Femur (tissue), 1 donor: ENCODE measurements around the gene SIMC1.
"Not testable (repeated sequence)": the region's sequence is repeated elsewhere in the genome, so short reads cannot be mapped to it uniquely, and the experiment has no call there.

Source experiments
- DNase-seq: peaks from one replicate; pipeline ENCODE4 v3.0.0-alpha.2; 2017

SIMC1 gene

DNA sequence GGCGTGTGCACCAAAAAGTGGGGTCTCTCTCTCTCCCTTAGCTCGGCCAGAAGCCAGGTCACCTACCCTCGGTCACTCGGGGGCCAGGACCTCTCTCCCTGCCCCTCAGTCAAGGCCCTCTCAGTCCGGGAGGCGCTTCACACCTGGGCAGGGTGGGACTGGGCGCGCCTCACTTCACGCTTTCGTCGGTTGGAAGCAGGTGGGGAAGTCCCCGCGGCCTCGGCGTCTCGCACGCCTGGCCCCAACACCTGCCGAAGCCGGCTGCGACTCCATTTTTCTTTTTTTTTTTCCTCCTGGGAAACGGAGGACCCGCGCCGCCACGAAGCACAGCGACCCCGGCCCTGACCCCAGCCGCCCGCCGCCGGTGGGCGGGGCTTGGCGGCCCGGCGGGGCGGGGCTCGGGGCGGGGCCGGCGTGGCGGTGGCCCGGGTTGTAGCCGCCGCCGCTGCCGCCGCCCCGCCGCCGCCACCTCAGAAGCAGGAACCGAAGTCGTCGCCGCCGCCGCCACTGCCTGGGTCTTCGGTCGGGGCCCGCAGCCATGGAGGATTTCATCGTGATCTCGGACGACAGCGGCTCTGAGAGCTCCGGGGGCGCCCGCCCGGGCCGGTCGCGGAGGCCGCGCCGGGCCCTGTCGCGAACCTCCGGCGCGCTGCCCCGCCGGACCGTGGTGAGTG lies at the start of gene SIMC1:
Gene SIMC1, plus strand, starts transcription at position 454 of the 674 bp plus-strand sequence. Its CDS starts 85 bp downstream, at position 539.
- peak; percentile 39 for DNase-seq

DNA sequence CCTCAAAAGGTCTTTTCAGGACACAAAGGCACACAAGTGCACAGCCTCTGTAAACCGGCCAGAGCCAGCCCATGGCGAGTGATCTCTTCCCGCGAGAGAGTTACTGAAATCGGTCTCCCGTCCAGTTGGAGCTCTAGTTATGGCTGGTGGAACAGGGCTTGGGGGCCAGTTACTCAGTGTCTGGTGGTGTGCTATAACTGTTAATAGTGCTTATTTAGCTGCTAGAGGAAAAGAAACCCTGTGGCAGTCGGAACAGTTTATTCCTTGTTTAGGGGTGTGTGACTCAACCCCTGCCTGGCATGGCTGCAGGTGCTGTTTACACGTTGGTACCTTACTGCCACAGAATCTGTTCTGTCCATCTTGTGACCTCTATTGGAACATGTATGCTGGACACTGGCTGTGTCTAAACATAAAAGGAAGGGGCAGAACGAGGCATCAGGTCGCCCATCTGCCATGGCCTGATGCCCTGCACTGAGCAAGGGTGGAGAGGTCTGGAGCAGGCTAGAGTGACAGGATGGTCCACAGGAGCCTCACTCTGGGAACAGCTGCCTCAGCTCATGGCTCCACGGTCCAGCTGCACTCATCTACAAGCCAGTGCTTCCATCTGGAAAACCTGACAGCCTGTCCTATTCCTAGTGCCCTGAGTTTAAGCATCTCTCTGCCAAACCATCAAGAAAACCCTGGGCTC lies 49.6 kb upstream of the SIMC1 start:
- DNase-seq: no peak

DNA sequence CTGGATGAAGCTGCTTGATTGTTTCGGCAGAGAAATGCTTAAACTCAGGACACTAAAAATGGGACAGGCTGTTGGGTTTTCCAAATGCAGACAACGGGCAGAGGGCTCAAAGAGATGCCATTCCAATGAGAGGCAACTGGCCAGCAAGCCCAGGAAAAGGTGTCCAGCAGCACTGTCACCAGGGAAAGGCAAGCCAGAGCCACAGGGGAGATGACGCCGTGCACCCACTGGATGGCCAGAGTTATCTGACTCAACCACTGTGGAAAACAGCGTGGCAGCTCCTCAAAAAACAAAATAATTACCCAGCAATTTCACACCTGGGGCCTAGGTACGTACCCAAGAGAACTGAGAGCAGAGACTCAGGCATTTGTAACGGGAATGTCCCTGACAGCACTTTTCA lies 48.4 kb upstream of the SIMC1 start:
- DNase-seq: no peak

DNA sequence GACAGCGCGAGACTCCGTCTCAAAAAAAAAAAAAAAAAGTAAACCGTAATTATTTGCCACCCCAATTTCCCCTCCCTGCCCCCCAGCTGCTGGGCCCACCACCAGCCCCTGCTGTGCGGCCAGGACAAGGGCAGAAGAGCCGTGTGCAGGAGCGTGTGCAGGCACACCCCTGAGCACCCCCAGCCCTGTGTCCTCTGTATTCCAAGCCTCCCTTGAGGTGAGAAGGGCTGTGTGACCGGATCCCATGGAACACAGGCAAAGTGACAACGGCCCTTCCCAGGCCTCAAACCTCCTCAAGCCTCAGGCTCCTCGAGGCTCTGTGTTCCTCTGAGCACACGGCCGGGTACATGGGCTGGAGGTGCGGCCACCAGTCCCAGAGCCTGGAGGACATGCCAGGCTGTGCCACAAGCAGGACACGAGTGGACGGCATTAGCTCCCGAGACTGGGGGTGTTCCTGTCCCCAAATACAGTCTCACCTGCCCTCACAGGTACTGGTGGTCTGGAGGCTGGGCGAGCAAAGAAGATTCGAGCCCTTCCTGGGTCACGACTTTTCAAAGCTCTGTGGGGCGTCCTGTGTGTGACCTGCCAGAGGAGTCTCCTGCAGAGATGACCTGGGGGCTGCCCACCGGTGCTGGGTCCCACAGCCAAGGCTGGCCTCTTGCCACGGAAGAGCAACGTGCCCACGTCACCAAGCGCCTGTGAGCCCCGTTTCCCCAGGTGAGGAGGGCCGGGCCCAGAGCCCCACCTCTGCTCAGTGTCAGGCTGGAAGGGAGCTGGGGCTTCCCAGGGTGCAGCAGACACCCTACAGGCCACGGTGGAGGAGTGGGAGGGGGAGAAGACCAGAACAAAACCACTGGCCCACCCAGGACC lies 47.1 kb upstream of the SIMC1 start:
- no peak for DNase-seq

DNA sequence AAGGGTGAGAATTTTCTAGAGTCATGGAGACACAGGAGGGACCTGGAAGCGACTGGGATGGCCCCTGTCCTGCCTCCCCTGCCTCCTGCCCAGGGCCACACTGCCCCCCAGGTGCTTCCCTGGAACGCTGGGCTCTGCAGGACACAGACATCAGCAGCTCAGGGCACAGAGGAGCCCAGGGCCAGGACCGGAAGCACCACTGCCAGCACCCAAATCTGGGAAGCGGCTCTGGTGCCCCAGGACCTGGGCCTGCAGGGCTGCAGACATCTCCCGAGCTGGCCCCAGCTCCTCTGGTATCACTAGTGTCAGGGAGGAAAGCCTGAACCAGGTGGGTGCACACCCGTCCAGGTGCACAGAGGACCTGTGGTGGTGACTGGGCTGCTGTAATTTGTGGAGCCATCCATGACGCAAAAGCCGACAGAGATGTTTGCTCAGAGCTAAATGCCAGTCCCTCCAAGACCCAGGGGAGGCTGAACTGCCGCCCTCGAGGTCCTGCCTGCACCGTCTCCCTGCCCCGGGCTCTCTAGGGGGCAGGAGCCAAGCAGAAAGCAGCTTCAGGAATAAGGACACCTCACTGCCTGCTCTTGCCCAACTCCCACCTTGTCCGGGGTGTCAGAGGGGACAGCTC lies 46.0 kb upstream of the SIMC1 start:
- DNase-seq: no peak

DNA sequence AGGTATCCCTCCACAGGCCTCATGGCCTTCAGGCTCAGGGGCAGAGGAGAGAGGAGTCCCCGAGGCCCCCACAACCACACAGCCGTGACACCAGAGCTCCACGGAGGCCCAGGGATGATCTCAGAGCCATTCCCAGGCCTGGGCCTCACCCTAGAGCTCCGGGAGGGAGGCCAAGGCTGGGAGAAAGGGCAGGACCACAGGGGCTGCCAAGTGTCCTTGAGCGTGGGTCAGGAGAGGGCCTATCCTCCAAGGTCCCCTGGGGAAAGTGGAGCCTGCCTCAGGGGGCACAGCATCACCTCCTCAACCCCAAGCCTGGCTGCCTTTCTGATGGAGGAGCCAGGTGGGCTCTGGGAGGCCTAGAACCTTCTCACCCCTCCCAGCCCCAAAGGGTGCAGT lies 45.5 kb upstream of the SIMC1 start:
- not testable (repeated sequence) for DNase-seq

DNA sequence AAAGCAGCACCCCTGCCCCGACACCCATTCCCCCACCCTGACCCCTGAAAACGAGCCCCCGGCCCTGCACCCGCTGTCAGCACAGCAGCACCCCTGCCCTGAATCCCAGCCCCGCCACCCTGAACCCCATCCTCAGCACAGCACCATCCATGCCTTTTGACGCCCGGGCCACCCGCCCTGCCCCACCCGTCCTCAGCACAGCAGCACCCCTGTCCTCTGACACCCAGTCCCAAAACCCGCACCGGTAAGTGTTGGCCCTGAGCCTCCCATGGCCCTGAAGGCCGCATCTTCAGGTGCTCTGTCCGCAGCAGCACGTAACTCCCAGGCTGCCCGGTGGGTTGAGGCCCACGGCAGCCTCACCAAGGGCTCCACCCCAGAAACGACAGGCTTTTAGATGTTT lies 44.6 kb upstream of the SIMC1 start:
- not testable (repeated sequence) for DNase-seq

DNA sequence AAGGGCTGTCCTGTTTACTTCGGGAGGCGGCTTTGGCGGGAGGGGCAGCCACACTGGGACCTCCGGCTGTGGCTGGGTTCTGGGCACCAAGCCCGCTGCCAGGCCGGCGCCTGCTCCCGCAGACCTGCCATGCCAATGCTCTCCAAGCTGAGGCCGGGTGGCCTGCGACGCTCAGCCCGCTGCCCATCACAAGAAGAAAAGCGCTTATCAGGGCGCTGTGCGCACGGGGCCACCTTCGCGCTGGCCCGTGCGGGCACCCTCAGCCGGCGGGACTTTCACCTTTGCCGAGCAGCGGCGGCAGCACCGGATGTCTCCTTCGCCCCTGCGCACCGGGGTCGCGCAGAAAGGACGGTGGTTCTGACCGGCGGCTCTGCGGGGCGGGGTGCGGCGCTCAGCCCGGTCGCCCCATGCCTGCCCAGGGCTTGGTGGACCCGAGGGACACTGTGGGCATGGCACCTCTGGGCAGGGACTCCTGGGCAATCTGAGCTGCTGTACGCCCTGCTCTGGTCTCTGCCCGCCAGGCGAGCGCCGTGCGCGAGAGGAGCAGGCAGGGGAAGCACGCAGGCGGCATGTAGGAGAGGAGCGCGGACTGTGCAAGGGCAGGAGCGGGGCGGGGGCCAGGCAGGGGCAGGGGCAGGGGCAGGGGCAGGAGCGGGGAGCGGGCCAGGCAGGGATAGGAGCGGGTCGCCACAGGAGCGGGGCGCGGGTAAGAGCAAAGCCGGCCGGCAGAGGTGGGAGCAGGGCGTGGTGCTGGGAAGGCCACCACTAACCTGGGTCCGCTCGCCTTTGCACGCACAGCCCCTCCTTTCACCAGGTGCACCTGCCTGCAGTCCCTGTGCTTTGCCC lies 43.8 kb upstream of the SIMC1 start:
- not testable (repeated sequence) for DNase-seq

DNA sequence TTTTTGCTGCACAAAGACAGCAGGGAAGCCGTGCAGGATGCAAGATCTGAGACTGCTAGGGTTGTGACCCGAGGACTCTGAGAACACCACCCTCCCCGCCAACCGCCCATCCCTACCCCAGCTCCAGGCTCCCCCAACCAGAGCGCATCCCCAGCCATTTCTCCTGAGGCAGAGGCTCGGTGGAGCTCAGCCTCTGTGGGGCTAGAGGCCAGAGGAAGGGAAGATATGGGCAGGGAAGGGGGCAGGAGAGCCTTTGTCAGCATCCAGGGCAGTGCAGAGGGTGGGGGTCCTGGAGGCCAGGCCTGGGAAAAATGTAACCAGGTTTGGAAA lies 43.2 kb upstream of the SIMC1 start:
- not testable (repeated sequence) for DNase-seq

DNA sequence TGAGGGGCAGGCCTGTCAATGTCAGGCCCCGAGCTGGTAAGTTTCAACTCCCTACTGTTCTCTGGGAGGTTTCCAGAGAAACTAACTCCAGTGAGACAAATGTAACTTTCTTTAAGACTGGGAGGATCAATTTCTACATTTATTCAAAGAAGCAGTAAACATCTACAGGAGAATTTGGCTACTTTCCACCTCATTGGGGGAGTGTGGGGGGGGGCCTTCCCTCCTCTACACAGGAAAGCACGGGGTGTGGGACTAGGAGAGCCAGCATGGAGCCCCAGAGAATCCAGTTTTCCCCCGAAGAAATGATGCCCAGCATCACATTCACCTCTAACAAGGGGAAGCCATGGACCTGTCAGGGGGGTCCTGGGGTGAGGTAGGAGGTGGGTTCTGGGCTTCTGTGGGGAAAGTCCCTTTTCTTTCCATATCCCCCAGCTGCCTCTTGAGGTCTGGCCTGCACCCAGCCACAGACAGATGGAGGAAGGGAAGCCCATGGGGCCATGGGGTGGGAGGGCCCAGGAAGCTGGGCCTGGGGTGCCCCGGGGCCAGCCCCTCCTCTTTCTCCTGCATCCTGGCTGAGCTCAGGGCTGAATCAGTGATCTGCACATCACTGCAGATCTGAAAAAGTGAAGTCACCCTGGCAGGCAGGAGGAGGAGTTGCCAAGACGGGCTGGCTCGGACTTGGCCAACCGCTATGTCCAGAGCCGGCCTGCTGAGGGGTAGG lies 42.6 kb upstream of the SIMC1 start:
- DNase-seq: not testable (repeated sequence)

DNA sequence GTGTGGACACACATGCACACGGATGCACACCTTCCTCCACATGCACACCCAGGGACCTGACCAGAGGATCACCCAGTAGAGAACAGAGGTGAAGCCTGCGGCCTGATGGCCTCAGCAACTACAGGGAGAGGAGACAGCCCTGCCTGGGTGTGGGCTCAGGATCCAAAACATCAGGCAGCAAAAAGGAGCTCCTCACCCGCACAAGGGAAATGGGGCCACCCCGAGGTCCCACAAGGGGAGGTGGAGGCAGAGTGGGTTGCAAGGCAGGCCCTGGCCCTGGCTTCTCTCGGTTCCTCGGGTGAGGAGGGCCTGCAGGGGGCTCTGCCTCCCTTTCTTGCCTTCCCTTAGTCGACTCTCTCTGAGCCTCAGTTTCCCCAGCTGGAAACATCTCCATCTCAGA lies 41.4 kb upstream of the SIMC1 start:
- not testable (repeated sequence) for DNase-seq

DNA sequence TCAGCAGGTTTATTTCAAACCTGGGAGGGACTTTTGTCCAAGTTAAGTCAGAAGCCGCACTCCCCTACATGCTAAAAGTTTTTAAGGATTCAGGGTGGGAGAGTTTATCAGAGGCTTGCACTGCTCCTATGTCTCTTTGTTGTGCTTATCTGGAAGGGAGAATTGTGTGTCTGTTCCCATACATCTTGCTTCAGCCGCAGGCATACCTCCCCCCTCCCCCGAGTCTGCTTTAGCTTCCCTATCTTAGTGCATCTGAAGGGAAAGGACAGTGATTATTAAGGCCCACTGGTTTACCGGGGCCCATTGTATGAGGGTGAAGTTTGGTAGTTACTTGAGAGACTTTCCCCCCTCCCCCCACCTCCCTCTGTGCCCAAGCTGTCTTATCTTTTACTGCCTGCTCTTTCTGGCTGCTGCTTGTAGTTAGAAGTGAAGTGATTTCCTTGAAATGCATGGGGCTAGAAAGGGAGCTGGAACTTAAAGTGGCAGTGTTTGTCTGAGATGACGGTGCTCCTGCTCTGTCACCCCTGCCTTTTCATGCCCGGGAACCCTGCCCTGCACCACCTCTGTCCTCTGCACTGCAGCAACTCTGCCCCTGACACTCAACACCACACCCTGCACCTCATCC lies 40.9 kb upstream of the SIMC1 start:
- not testable (repeated sequence) for DNase-seq

DNA sequence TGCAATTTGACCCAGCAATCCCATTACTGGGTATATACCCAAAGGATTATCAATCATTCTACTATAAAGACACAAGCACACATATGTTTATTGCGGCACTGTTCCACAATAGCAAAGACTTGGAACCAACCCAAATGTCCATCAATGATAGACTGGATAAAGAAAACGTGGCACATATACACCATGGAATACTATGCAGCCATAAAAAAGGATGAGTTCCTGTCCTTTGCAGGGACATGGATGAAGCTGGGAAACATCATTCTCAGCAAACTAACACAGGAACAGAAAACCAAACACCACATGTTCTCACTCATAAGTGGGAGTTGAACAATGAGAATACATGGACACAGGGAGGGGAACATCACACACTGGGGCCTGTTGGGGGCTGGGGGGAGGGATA lies 39.9 kb upstream of the SIMC1 start:
- DNase-seq: not testable (repeated sequence)

DNA sequence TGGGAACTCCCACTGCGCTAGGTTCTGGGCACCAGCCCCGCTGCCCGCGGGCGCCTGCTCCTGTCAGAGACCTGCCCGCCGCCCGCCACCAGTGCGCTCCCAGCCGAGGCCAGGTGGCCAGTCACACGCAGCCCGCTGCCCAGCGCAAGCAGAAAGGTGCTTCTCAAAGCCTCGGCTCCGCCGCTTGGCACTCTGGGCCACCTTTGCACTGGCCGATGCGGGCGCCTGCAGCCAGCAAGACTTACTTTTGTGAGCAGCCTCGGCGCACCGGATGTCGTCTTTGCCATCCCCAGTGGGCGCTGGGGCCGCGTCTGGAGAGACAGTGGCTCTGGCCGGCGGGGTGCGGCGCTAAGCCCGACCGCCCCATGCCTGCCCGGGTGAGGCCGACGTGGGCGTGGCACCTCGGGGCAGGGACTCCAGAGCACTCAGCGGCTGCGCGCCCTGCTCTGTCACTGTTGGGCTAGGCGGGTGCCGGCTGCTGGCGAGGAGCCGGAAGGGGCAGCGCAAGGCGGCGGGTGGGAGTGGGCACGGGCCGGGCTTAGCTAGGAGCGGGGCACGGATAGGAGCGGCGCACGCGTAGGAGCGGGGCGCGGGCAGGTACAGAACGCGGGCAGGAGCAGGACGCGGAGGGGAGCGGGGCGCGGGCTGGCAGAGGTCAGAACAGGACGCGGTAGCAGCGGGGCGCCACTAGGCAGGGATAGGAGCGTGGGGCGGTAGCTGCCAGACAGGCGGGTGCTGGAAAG lies 39.1 kb upstream of the SIMC1 start:
- not testable (repeated sequence) for DNase-seq

DNA sequence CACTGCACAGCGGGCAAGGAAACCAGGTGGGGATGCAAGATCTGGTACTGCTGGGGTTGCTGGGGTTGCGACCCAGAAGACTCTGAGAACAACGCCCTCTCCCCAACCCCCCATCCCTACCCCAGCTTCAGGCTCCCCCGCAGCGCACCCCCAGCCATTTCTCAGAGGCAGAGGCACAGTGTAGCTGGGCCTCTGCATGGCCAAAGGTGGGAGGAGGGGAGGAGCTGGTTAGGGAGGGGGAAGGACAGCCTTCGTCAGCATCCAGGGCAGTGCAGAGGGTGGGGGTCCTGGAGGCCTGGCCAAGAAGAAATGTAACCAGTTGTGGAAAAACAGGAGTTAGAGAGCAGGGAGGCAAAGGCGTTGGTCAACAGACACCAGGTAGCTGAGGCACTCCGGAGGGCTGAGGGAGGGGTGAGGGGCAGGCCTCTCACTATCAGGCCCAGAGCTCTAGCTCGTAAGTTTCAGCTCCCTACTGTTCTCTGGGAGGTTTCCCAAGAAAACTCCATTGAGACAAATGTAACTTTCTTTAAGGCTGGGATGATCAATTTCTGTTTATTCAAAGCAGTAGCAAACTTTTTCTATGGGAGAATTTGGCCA lies 38.3 kb upstream of the SIMC1 start:
- not testable (repeated sequence) for DNase-seq

DNA sequence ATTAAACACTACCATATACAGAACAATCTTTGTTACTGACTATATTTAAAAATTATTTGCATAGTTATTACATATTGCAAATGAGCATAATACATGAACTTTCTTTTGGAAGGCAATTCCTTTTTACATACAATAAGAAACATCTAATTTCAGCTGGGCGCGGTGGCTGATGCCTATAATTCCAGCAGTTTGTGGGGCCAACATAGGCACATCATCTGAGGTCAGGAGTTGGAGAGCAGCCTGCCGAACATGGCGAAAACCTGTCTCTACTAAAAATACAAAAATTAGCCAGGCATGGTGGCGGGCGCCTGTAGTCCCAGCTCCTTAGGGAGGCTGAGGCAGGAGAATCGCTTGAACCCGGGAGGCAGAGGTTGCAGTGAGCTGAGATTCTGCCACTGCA lies 36.4 kb upstream of the SIMC1 start:
- DNase-seq: no peak

DNA sequence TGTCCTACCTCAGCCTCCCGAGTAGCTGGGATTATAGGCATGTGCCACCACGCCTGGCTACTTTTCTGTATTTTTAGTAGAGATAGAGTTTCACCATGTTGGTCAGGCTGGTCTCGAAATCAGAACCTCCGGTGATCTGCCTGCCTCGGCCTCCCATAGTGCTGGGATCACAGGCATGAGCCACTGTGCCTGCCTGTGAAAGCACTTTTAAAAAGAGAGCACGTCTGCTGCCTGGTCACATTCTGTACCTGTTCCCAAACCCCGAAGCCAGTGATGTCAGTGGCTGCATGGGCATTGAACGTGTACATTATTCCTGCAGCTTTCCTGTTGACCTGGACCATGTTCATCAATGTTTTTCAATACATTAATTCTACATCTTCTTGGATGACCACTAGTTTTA lies 35.1 kb upstream of the SIMC1 start:
- DNase-seq: no peak

DNA sequence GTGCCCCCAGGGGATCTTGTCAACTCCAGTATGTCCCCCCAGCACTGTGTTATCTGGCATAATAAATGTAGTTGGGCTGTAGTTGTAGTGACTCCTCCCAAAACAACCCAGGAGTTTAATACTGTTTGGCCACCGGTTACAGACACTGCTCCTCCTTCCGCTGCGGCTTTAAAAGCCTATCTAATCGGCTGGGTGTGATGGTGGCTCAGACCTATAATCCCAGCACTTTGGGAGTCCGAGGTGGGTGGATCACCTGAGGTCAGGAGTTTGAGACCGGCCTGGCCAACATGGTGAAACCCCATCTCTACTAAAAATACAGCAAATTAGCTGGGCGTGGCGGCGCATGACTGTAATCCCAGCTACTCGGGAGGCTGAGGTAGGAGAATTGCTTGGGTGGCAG lies 34.7 kb upstream of the SIMC1 start:
- DNase-seq: not testable (repeated sequence)

DNA sequence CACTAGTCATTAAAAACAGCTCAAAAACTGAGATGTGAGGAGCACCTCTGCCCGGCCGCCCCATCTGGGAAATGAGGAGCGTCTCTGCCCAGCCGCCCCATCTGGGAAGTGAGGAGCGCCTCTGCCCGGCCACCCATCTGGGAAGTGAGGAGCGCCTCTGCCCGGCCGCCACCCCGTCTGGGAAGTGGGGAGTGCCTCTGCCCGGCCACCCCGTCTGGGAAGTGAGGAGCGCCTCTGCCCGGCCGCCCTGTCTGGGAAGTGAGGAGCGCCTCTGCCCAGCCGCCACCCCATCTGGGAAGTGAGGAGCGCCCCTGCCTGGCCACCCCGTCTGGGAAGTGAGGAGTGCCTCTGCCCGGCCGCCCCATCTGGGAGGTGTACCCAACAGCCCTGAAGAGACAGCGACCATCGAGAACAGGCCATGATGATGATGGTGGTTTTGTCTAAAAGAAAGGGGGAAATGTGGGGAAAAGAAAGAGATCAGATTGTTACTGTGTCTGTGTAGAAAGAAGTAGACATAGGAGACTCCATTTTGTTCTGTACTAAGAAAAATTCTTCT lies 23.7 kb upstream of the SIMC1 start:
- DNase-seq: not testable (repeated sequence)
